Activated naive CD4-positive, alpha-beta T cell treated with Interleukin-2 at 50 U/mL for 16 hours (primary cell): Measurements from ENCODE around the gene KCNMA1.

ENCODE experiments used
- DNase-seq: peaks from one replicate; pipeline ENCODE4 v3.0.0-alpha.2; 2020

Gene KCNMA1

DNA sequence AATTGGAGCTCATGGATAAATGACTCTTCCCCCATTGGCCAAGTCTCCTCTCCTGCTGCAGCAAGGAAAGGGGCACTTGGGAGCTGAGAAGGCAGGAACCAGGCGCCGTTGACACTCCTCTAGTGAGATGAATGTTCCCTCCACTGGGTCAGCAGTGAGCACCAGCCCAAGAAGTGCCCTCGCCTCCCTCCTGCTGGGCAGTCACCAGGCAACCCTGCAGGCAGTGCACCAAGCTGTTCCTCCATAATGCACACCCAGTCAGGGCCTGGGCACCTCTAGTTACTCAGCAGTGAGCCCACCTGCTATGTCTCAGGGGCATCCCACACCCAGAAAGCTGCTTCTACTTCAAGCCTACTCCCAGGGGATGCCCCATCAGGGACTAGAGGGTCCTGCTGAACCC, 84.3 kb downstream of the KCNMA1 start:
- DNase-seq, result no peak

DNA sequence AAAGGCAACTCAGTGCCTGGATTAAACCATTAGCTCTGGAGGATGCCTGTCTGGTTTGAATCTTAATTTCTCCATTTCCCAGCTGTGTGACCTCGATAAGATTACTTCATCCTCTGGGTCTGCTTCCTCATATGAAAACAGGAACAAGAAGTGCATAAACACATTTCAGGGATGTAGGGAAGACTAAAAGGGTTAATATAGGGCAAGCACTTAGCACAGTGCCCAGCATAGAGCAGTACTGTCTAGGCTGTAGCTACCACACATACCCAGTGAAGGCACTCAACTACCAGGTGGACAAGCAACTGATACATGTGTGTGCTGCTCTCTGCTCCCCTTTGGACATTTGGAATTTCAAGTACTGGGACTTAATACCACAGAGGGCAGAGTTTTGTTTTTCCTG, 85.4 kb downstream of the KCNMA1 start:
- no peak for DNase-seq

DNA sequence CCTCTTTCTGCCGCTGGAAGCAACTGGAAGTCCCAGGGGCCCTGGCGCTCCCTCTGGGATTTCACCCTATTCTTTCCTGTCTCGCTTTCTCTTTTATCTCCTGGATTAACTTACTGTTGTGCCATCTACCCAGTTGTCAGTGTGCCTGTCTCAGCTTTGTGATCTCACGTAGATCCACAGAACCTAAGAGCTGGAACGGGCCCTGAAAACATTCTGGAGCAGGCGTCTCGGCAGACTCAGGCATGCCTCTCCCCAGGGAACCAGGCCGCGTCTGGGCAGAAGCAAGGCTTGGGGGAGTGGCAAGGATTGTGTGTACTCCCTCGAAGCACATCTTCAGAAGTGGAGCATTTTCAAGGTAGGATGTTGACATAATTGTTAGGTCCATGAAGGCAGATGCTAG, 87.2 kb downstream of the KCNMA1 start:
- no peak for DNase-seq

DNA sequence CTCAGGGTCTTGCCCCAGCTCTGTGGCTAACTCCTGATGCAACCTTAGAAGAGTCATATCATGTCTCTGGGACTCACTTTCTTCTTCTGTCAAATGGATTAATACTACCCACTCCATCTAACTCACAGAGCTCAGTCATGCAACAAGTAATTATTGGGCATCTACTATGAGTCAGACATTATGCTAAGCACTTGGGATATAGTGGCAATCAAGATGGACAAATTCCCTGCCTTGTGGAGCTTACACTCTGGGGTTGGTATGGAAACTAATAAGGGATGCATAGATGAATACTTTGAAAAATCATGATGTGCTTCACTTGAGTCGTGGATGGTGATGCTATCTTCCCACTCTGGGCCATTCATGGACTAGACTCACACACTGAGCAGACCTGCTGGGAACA, 88.9 kb downstream of the KCNMA1 start:
- DNase-seq, result no peak

DNA sequence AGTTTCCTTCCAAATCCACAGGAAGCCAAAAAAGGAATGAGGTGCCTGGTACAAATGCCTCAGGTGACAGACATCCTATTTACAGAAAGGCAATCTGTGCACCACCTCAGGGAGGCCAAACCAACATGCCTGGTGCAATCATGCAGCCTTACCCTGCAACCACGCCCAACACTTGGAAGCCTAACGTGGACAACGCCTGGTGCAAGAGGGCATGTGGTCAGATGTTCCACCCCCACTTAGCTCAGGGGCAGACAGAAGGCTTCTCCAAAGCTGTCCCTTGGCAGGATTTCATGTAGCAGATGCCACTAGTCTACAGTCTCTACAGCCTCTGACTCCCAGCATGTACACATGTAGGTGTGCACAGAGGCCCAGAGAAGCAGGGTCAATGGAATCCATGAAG, 89.5 kb downstream of the KCNMA1 start:
- no peak for DNase-seq

DNA sequence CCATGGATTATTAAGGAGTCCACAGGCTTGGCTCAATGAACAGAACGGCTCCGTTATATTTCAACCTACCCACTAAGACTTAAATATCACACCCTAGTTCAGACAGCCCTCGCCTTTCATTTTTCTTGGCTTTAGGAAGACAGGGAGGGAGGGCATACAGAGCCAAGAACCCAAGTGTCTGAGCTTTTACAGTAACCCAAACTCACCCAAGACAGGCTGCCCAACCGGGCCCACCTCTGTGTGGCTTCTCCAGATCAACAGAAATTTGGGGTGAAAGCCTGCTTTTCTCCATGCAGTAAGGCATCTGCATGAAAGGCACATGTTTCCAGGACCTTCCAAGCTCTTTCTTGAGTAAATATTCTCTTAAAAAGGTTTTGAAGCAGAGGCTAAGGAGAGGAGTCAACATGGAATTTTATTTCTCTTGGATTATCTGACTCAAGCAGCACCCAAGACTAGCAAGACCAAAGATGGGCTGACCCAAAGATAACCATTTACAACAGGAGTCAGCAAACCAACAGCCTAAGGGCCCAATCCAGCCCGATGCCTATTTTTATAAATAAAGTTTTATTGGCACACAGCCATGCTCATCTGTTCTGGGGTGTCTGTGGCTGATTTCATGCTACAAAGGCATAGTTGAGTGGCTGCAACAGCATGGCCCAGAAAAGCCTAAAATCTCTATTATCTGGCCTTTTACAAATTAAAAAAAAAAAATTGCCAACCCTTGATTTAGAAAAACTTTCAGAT, 90.1 kb downstream of the KCNMA1 start:
- DNase-seq, result no peak

DNA sequence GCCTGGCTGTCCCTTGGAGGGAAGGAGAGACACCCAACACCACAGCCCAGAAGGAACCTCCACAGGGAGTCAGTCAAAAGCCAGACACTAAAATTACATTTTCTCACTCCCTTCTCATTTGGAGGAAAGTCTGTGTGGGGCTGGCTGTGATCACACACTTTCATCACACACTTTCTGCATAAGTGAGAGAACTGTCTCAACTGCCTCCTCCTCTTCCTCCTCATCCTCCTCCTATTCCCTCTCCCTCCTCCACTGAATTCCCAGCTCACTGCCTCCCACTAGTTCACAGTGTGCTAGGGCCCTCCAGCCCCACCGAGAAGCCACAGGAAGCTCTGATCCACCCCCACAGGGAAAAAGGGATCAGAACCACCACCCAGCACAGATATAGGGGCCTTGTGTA, 91.6 kb downstream of the KCNMA1 start:
- DNase-seq, result no peak

DNA sequence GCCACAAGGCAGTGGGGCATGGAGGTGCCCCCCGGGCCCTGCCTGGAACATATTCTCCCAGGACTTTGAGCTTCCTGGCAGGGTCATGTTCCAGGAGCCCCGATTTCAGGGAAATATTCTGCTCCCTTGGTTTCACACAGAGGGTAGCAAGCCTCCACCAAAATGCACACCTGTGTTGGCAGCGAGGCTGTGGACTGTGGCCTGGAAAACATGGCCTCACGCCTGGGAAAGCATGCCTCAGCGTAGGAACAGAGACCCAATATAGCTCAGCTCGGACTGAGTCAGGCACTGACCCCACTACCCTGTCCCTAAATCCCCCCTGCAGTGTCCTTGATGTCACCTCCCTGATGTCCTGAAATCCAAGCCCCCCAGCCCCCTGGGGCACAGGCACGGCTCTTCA, 92.0 kb downstream of the KCNMA1 start:
- no peak for DNase-seq

DNA sequence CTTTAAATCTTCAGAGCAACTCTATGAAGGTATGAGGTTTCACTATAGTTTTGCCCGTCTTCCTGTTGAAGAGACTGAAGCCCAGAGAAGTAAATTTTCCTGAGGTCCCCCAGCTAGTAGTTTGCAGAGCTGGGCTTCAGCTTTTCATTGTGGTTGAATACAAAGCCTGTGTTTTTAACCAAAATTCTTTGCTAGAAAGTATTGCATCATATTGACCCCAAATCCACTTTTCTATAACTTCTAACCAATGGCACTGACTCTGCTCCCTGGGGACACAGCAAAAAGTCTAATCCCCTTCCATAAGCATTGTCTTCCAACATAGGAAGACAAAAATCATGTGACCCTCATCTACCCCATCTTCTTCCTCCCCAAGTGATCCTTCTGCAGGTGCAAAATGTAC, 93.0 kb downstream of the KCNMA1 start:
- DNase-seq, result no peak

DNA sequence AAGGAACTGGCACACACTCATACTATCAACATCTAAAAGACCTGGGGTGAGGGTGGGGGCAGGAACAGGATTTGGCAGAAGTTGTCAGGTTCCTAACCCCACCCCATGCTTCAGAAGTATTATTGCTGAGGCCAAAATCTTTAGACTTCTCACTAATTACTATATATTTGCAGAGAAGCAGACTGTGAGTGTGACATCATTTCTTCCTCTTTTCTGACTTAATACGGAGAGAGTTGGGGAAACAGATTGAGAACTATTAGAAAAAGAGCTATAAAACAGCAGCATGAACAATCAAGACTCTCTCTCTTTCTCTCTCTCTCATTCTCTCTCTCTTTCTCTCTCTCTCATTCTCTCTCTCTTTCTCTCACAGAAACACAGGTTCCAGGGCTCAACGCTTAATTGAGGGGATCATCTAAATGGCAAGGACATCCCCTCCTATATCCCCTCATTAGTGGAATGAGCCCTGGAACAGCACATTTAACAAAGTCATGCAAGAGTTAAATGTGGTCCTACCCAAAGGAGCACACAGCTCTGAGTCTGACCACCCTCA, 94.8 kb downstream of the KCNMA1 start:
- no peak for DNase-seq

DNA sequence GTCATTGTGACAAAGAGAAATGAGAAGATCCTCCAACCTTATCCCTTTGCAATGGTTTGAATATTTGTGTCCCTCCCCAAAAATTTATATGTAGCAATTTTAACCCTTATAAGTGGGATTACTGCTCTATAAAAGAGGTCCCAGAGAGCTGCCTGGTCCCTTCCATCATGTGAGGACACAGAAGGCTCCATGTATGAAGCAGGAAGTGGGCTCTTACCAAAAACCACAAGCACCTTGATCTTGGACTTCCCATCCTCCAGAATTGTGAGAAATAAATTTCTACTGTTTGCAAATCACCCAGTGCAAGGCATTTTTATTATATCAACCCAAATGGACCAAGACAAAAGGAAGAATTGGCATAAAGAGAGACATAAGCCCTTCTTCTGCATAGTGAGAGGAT, 95.7 kb downstream of the KCNMA1 start:
- DNase-seq, result no peak

DNA sequence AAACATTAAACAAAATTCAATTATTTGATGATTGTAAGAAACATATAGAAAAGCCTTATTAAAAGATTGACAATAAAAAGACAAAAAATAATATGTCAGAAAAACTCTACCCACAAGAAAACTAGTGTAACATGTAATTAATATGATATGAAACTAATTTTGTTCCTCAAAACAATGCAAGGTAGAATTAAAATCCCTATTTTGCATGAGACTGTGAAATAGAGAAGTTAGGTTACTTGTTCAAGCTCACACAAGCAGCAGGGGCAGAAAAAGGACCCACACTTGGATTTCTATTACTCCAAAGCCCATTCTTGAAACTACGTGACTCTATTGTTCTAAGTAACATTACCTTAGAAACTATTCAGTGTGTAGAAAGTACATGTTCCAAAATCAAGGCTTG, 96.4 kb downstream of the KCNMA1 start:
- DNase-seq, result no peak

DNA sequence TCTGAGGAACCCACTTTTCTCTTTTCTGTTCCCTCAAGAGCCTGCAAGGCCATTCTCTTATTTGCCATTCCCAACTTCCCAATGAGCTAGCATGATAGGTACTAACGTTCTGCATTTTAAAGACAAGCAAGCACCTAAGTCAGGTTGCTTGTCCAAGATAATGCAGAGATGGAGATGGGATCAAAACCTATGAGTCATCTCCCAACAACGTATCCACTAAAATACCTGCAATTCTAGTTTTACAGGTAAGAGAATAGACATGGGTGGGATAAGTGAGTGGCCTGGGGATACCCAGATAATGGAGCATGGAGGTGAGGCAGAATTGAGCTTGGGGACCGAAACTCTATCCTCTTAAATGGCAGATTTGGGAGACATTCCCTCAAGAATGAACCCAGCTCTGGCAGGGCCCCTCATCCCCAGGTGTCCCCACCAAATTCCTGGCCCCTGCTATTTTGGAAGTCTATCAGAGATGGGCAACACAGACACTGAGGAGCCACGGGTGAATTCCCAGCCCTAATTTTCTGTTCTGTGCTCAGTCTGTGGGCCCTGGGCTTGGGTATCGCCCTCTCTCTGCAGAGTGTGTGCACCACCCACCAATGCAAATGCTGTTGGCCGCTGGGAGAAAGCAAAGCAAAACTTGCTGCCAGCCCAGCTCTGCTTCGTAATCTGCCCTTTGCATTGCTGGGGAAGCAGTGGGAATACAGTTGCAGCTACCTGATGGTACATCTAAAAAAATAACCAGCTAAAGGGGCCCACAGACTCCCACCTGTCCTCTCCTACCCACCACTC, 98.3 kb downstream of the KCNMA1 start:
- no peak for DNase-seq

DNA sequence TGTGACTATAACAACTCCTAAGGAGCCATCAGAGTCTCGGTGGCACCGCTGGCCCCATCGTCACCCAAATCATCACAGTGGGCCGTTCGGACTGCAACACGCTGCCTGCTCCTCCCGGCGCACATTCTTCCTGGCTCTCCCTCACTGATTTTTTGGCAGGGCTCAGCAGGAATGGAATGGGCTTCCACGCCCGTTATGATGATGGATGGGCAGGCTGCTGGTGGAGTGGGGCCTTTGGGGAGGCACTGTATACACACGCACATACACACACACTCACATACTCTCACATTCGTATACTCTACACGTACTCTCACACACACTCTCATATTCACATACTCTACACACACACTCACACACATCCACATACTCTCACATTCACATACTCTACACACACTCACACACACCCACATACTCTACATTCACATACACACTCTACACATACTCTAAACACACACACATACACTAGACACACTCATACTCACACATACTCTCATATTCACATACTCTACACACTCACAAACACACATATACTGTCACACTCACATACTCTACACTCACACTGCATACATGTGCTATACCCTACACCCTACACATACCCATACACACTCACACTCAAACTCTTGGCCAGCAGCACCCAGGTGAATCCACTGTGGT, 99.8 kb downstream of the KCNMA1 start:
- DNase-seq, result no peak

DNA sequence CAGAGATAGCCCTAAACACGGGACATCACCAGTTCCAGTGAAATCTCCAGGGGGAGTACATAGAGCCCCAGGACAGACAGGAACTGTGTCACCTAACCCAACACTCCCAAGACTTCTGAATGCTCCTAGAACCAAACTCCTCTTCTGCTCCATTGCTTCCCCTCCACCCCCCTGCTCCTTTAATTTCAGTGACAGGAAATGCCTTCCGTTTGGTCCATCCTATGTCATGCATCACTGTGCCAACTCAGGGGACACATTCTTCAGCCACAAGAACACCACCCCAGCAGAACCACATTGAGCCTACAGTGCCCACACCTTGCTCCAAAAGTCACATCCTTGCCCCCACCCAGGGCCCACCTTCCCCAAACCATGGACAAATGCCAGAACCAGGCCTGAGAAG, 100.5 kb downstream of the KCNMA1 start:
- no peak for DNase-seq

DNA sequence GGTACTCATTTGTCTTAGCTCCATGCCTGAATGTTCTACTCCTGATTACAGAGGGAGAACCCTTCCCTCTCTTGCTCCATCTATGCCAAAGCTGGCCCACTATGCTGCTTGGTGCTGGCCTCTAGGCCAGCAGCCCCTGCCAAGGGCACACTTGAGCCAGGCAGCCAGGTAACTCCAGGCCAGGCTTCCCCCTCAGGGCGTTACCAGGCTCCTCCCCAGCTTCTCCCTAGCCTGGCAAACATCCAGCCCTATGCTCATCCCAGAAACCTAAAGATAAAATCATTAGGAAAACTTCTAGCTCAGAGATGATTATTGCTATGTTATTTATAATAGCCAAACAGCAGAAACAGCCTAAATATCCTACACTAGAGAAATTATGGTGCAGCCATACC, 103.7 kb downstream of the KCNMA1 start:
- DNase-seq, result no peak

DNA sequence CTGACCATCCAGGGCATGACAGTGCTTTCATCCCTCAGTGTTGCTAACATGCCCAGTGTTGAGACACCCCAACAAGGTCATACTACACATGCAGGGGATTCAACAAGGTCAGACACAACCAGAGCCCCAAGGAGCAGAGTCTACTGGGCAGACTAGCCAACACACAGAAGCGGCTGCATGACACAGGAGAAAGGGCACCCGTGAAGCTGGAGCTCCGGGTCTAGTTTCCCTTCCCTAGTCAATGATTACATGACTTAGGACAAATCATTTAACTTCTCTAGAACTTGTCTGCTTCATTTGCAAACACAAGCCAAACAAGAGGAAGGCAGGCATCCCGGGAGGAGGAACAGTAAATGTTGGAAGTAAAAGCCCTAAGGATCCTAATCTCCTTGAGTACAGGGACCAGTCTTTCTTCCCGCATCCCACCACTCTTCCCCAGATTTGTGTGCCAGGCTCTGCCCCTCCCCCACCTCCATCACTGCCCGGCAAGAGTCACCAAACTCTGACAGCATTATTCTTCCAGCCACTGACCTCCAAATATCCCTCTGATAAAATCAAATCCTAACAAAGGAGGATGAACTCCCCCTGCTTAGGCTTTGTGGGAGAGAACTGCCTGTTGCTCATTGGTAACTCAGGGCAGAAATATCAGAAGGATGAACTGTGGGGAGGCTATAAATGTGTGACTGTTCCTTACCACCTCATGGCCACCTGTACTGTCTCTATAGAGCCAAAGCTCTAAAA, 104.3 kb downstream of the KCNMA1 start:
- DNase-seq, result no peak

DNA sequence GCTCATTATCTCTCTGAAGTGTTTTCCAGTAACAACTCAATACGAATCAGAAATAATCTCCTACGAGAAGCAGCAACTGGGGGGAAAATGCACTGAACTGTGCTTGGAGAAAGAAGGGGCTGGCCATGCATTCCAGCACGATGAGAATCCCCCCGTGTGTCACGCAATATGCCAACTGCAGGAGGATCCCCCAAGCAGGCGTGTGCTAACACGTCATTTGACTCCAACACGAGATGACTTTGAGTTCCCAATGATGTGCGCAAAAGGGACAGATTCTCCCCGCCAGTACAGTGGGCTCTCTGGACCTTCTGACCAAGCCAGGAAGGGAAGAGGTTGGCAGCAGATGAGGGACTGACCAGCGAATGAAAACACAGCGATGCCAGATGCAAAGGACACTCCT, 105.5 kb downstream of the KCNMA1 start:
- DNase-seq, result no peak

DNA sequence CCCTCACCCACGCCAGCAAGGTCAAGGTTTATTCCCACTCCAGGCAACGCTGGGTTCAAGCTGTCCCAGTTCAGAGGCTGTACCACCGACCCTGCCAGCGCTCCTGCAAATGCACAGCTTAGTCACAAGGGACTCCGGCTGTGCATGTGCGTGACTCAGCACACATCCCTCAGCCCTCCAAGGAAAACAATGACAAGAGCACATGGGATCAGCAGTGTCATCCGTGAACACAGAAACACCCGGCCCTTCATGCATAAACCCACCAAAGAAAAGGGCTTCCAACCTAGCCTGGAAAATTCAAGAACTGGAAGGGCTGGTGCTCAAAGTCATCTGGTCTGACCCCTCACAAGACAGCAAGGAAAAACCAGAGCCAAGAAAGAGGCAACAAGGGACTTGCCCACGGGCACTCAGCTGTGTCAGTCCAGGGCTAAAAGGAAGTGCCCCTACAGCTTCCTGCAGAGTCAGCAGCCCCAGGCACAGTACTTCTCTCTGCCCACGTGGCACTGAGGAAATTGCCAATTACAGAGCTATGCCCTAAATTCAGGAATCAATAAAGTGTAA, 106.1 kb downstream of the KCNMA1 start:
- DNase-seq, result no peak

DNA sequence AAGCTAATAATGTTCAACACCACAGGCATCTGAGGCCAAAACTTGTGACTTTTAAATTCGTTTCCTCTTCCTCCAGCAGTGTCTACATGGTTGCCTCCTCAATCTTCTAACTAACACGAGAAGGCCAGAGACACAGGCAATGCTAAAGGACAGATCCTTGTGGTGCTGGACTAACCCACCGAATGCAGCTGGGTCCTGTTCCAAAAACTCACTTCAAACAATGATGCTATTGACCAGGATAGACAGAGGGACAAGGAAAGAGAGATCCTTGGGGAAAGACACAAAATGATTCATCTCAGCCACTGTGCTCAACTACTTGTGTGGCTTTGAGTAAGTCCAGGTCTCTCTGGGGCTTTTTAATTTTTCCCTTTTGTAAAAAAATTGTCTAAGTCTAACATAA, 107.6 kb downstream of the KCNMA1 start:
- no peak for DNase-seq

DNA sequence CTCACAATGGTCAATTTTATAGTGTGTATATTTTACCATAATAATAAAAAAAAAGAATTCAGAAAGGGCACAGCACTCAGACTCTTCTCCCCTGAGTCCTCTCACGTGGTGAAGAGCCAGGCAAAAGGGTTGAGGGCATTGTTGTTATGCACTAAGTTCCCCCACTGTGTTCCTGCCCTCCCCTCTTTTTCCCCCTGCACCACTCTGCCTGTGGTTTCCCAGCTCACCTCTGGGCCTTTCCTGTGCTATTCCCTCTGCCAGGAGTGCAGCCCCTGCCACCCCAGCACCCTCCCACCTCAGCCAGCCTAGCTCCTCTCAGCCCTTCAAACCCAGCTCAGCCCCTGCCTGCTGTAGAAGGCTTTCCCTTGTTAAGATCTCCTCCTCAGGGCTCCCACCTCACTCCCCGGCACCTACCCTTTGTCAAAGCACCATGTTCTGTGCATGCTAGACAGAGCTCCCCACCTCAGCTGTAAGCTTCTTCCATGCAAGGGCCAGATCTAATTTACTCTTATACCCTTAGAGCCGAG, 108.5 kb downstream of the KCNMA1 start:
- no peak for DNase-seq

DNA sequence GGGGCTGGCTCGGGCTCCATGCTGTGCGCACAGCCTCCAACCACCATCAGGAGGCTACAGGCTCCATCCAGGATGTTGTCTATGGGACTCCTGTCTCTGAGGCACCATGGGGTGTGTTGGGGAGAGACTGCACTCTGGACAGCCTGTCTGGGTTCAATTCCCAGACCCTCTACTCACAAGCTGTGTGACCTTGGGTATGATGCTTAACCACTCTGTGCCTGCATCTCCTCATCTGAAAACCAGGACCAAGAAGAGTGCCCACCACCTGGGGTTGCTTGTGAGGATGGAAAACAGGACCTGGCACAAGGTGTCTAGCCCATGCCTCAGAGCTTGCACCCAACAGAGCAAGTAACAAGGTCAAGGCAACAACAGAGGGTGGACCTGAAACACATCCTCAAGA, 109.8 kb downstream of the KCNMA1 start:
- no peak for DNase-seq
